ENCODE results near the gene CTSE. TPM values are rescaled to one million over a fixed set of nuclear protein-coding genes. Genes with fewer than 3 reads are reported as not detected.

The CTSE gene
- total and polyA plus RNA-seq, 9 of the 15 experiments (the other 6 are each of a cell fraction or from before 2014, with no cell fraction given): 0.04 to 0.18 (median 0.09) TPM; not detected in 4

DNA sequence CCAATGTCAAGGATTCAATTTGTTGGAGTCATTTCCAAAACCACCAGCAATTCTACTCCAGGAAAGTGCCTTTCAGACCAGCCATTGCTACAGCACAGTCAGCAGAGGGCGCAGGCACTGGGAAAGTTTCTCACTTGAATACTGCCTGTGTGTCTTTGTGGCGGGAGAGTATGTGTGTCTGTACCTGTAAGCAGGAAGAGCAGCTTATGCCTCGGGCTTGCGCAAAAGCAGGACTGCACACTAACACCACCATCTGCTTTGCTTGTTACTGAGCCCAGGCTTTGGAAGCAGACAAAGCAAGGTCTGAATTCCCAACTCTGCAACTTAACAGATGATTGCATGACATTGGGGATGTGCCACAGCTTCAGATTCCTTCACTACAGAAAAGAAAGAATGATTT, 7.0 kb upstream of the CTSE start (continued):
- TF ChIP-seq JUND (IDR thresholded peaks at IDR 0.05; ENCODE audit: borderline replicate concordance, low read depth, low read length): peak; percentile 29; the same call in 1 of the 2 replicates
- TF ChIP-seq JUND (tag; IDR thresholded peaks at IDR 0.05; ENCODE audit: borderline replicate concordance, low read depth, low read length): no peak; the same call in 2 of the 3 replicates
- peak; percentile 93 for TF ChIP-seq SMC3 (conservative IDR thresholded peaks at IDR 0.05; ENCODE audit: insufficient read depth, low read depth, low read length)
- no peak for TF ChIP-seq SAP30 (IDR thresholded peaks at IDR 0.05; ENCODE audit: borderline replicate concordance, insufficient read depth, low read depth, low read length, poor library complexity, severe bottlenecking)
- no peak for TF ChIP-seq GABPB1 (CRISPR knock-in tag; IDR thresholded peaks at IDR 0.05)
- peak in 2 of 3 experiments; percentile 59 to 76 for TF ChIP-seq YY1 (IDR thresholded peaks at IDR 0.05; ENCODE audit: borderline replicate concordance in 1 of 3, control insufficient read depth in 1 of 3, extremely low read depth in 1 of 3, insufficient read depth in 3 of 3, insufficient read length in 1 of 3, insufficient replicate concordance in 2 of 3, low read depth in 1 of 3, low read length in 2 of 3)
- TF ChIP-seq ATF7 (IDR thresholded peaks at IDR 0.05): 0 out of 2 replicates have a peak, but pooled peaks have one; percentile 11
- no peak for TF ChIP-seq SMAD4 (CRISPR knock-in tag; conservative IDR thresholded peaks at IDR 0.05)
- no peak for TF ChIP-seq TCF7 (IDR thresholded peaks at IDR 0.05; ENCODE audit: borderline replicate concordance)
- no peak for TF ChIP-seq ZNF444 (CRISPR knock-in tag; IDR thresholded peaks at IDR 0.05)
- TF ChIP-seq RAD21 (CRISPR knock-in tag; conservative IDR thresholded peaks at IDR 0.05 in 1 of 2, IDR thresholded peaks at IDR 0.05 in 1 of 2): peak; percentile 89 to 94
- TF ChIP-seq ETV1 (tag; conservative IDR thresholded peaks at IDR 0.05; ENCODE audit: low read depth): 0 out of 2 replicates have a peak, but pooled peaks have one; percentile 8
- no peak for TF ChIP-seq TAL1 (IDR thresholded peaks at IDR 0.05)
- no peak for TF ChIP-seq RBFOX2 (IDR thresholded peaks at IDR 0.05; ENCODE audit: low read depth, low read length)
- no peak for TF ChIP-seq SETDB1 (IDR thresholded peaks at IDR 0.05; ENCODE audit: low read length)
- TF ChIP-seq, protein P1, sequence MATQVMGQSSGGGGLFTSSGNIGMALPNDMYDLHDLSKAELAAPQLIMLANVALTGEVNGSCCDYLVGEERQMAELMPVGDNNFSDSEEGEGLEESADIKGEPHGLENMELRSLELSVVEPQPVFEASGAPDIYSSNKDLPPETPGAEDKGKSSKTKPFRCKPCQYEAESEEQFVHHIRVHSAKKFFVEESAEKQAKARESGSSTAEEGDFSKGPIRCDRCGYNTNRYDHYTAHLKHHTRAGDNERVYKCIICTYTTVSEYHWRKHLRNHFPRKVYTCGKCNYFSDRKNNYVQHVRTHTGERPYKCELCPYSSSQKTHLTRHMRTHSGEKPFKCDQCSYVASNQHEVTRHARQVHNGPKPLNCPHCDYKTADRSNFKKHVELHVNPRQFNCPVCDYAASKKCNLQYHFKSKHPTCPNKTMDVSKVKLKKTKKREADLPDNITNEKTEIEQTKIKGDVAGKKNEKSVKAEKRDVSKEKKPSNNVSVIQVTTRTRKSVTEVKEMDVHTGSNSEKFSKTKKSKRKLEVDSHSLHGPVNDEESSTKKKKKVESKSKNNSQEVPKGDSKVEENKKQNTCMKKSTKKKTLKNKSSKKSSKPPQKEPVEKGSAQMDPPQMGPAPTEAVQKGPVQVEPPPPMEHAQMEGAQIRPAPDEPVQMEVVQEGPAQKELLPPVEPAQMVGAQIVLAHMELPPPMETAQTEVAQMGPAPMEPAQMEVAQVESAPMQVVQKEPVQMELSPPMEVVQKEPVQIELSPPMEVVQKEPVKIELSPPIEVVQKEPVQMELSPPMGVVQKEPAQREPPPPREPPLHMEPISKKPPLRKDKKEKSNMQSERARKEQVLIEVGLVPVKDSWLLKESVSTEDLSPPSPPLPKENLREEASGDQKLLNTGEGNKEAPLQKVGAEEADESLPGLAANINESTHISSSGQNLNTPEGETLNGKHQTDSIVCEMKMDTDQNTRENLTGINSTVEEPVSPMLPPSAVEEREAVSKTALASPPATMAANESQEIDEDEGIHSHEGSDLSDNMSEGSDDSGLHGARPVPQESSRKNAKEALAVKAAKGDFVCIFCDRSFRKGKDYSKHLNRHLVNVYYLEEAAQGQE (IDR thresholded peaks at IDR 0.05; ENCODE audit: borderline replicate concordance): peak; percentile 83
- TF ChIP-seq, protein P1 (CRISPR knock-in tag; IDR thresholded peaks at IDR 0.05; ENCODE audit: low read depth): no peak
- TF ChIP-seq ZFP36 (IDR thresholded peaks at IDR 0.05; ENCODE audit: low read depth, low read length, partially characterized antibody): peak; percentile 36
- TF ChIP-seq MCM2 (IDR thresholded peaks at IDR 0.05; ENCODE audit: low read depth): no peak
- 0 out of 2 replicates have a peak, but pooled peaks have one; percentile 21 for TF ChIP-seq TEAD4 (IDR thresholded peaks at IDR 0.05; ENCODE audit: low read length)
- TF ChIP-seq TEAD4 (CRISPR knock-in tag; IDR thresholded peaks at IDR 0.05; ENCODE audit: borderline replicate concordance): no peak
- TF ChIP-seq ELF2 (CRISPR knock-in tag; IDR thresholded peaks at IDR 0.05): no peak
